Mucosa of descending colon (tissue), 3 donors: ENCODE results near the gene MESP1. TPM values are rescaled to one million over a fixed set of nuclear protein-coding genes. Genes with fewer than 3 reads are reported as not detected.

Experiments
- ATAC-seq: fragments of 200-7000 bp; cut with Tn5 transposase; one replicate; pipeline ENCODE4 v1.9.1; 2020; ENCODE audit warnings: mild to moderate bottlenecking, moderate library complexity
- DNase-seq, 3 donors: peaks; one replicate each; pipeline ENCODE4 v3.0.0-alpha.2; 2020
- H3K36me3 ChIP-seq: fragments of 200-600 bp; one replicate; pipeline ENCODE4 v1.8.0; 2021; ENCODE audit warnings: low read depth, mild to moderate bottlenecking
- H3K4me1 ChIP-seq: fragments of 200-600 bp; one replicate; pipeline ENCODE4 v1.8.0; 2021; ENCODE audit warnings: low read depth, mild to moderate bottlenecking
- H3K4me3 ChIP-seq: fragments of 200-600 bp; one replicate; pipeline ENCODE4 v1.8.0; 2021; ENCODE audit warnings: mild to moderate bottlenecking
- H3K9me3 ChIP-seq: fragments of 200-600 bp; one replicate; pipeline ENCODE4 v1.8.0; 2021; ENCODE audit warnings: mild to moderate bottlenecking
- intact Hi-C, 2 donors: fragments of 100-400 bp; cut with DNase I in 1 of 2; cut with micrococcal nuclease in 1 of 2; formaldehyde crosslinking; loops; one replicate each; pipeline versions ENCODE4 v1.11.0 to v1.11.1; 2022; cut with DNase I, micrococcal nuclease
- total RNA-seq, 3 donors: library from RNA; stranded (reverse); fragmentation: NEBNext Ultra II Directional in 2 of 3; extraction: Animal tissue kit (Norgen Biotek cat#: 25700) in 2 of 3; gene quantifications; one replicate each; pipeline versions ENCODE4 v1.2.1 to v1.2.4, GENCODE V29; 2021 to 2023
- TF ChIP-seq, protein P1 (sequence below): fragments of 200-600 bp; IDR thresholded peaks from one replicate; pipeline ENCODE4 v1.8.0; 2022; ENCODE audit warnings: antibody characterized with exemption, mild to moderate bottlenecking
- donor health status: DM: no; HTN: no; CAD: no; lungs with moderate emphysema.
- donor health status: DM: no; HTN: no; CAD: no.
- donor health status: DM: no; HTN: yes; CAD: no.

Gene MESP1
- total RNA-seq, 3 donors from 2014 or later = 4.6 to 10.2 (median 8.5) TPM

GRCh38 chr15:89753855-89754254 lies 2.8 kb upstream of the MESP1 start:
- TF ChIP-seq, protein P1, sequence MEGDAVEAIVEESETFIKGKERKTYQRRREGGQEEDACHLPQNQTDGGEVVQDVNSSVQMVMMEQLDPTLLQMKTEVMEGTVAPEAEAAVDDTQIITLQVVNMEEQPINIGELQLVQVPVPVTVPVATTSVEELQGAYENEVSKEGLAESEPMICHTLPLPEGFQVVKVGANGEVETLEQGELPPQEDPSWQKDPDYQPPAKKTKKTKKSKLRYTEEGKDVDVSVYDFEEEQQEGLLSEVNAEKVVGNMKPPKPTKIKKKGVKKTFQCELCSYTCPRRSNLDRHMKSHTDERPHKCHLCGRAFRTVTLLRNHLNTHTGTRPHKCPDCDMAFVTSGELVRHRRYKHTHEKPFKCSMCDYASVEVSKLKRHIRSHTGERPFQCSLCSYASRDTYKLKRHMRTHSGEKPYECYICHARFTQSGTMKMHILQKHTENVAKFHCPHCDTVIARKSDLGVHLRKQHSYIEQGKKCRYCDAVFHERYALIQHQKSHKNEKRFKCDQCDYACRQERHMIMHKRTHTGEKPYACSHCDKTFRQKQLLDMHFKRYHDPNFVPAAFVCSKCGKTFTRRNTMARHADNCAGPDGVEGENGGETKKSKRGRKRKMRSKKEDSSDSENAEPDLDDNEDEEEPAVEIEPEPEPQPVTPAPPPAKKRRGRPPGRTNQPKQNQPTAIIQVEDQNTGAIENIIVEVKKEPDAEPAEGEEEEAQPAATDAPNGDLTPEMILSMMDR = no peak
- no peak for ATAC-seq

GRCh38 chr15:89751748-89752147 lies 699 bp upstream of the MESP1 start:
- Histone ChIP-seq H3K36me3 (no peaks in the 10 kb centered on the region), H3K4me1 (peaks cover 23% of the 10 kb centered on the region), H3K9me3 (no peaks in the 10 kb centered on the region), H3K4me3 (no peak overlapping the region)
- intact Hi-C loops = no loop called here
- TF ChIP-seq, protein P1 = no peak
- ATAC-seq (no peak), DNase-seq (no peak)

More at GRCh38 chr15:89753855-89754254, 2.8 kb upstream of the MESP1 start:
- intact Hi-C loops = no loop called here
- Histone ChIP-seq H3K36me3 (no peaks in the 10 kb centered on the region), H3K9me3 (no peaks in the 10 kb centered on the region), H3K4me3 (no peak overlapping the region), H3K4me1 (peaks cover 13% of the 10 kb centered on the region)
- DNase-seq = no peak

- Histone ChIP-seq H3K9me3 (no peaks in the 10 kb centered on the region), H3K4me3 (no peak overlapping the region), H3K4me1 (peaks cover 23% of the 10 kb centered on the region), H3K36me3 (no peaks in the 10 kb centered on the region)
- DNase-seq (peak in 2 of 3 donors; percentile 35 to 65), ATAC-seq (peak; percentile 44)
- TF ChIP-seq, protein P1 = no peak
- intact Hi-C loops = no loop called here
Measured at GRCh38 chr15:89749951-89750559, 994 bp downstream of the MESP1 start.

DNA sequence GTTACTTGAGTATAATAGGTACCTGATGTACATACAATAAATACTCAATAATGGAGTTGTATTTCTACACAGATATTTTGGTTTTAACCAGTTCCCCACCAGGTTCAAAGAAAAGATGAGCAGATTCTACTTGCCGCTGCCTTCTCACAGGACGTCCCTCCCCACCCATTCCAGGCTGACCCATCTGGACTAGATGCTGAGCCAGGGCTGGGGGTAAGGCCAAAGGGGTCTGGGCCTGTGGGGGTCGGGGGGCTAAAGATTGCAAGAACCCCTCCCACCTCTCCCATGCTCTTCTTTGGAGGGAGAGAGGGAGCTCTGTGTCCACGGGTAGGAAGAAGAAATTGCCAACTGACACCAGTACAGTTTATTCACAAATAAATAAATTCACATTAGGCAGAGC lies 1.5 kb downstream of the MESP1 start:
- Histone ChIP-seq H3K9me3 (no peaks in the 10 kb centered on the region), H3K4me3 (no peak overlapping the region), H3K4me1 (peaks cover 23% of the 10 kb centered on the region), H3K36me3 (no peaks in the 10 kb centered on the region)
- intact Hi-C loops = no loop called here
- TF ChIP-seq, protein P1 = no peak
- DNase-seq = no peak
- ATAC-seq = no peak

DNA sequence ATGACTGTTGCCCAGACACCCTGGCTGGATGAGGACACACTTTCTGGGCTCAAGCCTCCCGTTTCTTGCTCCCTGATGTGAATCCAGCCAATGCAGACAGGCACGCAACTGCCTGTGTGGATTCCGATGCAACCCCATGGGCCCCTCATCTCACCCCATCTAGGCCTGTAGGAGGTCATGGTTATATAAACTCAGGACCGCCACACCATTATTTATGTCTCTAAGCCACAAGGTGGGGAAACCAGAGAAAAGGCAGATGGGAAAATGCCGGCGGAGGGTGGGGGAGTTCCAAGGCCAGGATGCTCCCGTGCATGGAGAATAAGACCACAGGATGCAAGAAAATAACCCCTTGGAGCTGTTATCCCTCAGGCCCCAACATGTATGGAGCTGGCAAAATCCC lies 2.0 kb downstream of the MESP1 start:
- intact Hi-C loops = no loop called here
- Histone ChIP-seq H3K36me3 (no peaks in the 10 kb centered on the region), H3K4me3 (no peak overlapping the region), H3K9me3 (no peaks in the 10 kb centered on the region), H3K4me1 (peaks cover 23% of the 10 kb centered on the region)
- ATAC-seq (no peak), DNase-seq (no peak)
- TF ChIP-seq, protein P1 = no peak
